CD4-positive, alpha-beta T cell treated with Interleukin-12 subunit alpha and Interleukin-12 subunit beta, for 1 hour (primary cell): ENCODE measurements around the gene CHCHD6.

Experiments
- DNase-seq: peaks from one replicate; pipeline ENCODE4 v3.0.0-alpha.2; 2020

CHCHD6 gene

DNA sequence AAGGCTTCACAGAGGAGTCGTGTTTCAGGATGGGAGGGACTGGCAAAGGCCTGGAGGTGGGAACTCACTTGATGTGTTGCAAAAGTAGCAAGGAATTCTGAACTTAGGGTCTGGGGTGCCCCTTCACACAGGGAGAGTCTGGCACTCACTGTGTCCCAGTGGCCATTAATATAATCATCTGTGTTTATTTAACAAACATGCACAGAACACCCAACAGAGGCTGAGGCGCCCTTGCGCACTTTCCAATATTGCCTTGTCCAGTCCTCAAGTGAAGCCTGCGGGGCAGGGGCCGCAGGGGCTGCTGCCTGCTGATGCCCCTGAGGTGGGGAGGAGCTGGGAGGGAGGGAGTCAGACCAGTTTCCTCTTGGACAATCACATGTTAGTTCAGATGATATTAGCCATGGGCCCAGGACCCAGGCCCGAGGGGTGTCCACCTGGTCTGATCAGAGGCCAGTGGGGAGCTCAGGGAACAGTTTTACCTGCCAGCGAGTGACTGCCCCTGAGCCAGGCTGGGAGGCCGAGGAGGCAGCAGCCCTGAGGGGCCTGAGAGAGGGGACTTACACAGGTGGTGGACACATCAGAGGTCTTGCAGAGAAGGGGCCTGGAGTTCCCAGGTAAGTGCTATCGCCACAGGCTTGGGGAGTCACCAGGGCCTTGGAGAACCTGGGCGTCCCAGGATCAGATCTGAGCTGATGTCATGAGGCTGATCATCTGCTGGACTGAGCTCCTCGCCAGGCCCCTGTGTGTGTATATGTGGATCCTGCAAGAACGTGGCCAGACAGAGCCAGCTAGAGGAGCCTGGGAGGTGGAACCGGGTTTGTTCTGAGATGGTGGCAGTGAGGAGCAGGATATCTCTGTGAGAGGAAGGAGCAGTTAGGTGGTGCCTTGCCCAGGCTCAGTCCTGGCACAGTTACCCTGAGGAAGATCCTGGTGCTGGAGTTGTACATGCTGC is 35.3 kb upstream of the CHCHD6 start:
- no peak for DNase-seq

- DNase-seq: no peak
Measured at GRCh38 chr3:126671521-126671920, 32.5 kb upstream of the CHCHD6 start.

GRCh38 chr3:126672340-126672739 is 31.7 kb upstream of the CHCHD6 start:
- DNase-seq: no peak

DNA sequence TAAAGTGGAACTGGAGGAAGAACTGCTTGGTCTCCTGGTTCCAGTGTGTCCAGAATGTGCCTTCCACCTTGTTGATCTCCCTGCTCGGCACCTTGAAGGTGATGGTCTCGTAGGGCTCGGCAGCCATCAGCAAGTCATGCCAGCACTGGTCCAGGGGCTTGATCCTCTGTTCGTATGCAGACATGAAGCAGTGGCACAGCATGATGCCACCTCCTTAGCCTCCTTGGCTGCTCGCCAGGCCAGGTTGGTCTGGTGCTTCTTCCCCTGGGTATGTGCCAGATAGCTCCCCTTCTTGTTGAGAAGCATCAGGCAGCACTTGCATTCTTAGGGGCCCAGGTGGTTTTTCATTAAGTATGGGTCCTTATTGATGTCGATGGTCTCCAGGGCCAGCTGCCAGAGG is 31.3 kb upstream of the CHCHD6 start:
- no peak for DNase-seq

DNA sequence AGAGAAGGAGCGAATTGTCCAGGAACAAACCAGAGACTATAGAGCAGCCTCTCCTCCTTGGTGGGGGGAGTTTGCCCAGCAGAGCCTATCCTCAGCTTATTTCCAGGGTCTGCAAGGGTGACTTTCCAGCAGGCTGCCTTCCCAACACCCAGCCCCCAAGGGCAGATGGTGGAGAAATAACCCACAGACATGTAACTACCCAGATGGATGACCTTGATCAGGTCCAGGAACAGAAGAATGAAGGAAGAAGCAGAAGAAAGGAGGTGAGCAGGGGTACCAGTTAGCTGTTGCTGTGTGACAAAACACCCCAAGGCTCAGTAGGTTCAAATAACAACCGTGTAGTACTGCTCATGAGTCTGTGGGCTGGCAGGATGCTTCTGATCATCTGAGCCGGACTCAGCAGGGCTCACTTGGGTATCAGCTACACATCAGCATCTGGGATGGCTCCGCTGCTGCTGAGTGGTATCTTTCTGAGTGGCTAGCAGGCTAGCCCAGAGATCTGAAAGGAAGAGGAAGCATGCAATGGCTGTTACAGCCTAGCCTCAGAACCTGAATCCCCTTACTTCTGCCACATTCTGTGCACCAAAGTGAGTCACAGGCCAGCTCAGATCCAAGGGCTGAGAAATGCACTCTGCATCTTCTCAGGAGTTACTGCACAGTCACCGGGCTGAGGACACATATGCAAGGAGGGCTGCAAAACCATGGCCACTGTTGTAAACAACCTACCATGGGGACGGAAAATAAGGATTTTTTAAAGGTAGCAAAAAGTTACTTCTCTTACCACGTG is 26.9 kb upstream of the CHCHD6 start:
- DNase-seq: no peak

DNA sequence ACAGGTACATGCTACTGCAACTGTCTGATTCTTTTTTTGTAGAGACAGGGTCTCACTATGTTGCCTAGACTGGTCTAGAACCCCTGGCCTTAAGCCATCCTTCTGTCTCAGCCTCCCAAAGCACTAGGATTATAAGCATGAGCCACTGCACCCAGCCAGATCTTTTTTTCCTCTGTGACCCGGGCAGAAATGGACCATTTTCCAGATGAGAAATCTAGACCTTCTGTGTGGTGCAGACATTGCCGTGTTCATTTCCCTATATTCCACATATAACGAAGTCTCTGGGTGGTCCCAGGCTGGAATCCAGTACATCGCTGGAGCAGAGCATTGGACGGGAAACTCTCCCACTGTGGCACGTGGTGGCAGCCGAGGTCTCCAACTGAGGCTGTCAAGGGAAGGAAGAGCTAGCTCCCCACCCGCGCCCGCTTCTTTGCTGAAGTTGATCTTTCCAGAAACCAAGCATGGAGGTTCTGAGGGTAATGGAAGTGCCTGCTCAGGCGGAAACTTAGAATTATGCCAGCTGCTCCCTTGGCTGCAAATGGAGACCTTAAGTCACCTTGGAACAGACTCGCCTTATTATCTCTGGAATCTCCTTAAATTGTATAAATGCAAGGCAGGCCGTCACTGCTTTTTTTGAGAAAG is 26.1 kb upstream of the CHCHD6 start:
- DNase-seq: no peak

DNA sequence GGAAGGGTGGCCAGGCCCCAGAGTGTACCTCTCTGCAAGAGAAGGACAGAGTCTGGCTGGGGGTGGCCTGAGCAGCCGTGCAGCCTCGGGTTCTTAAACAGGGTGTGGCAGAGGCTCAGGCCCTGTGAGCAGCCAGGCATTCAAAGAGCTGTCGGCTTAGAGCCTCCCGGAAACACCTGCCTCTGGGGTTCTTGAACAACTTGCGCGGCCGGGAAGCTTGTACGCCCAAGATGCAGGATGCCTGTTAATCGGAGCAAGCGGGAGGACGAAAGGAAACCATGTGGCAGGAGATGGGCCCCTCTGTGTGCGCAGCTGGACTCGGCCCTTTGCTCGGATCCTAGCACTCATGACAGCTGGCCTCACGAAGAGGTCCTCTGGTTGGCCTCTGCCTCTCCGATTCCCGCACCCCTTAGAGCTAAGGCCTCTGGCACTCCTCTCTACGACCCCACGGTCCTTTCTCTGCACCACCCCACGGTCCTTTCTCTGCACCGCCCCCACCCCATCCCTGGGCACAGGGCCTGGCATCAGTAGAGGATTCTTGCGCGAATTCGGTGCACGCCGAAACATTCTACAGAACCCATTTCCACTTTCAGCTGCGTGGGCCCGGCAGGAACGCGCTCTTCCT is 25.2 kb upstream of the CHCHD6 start:
- no peak for DNase-seq

DNA sequence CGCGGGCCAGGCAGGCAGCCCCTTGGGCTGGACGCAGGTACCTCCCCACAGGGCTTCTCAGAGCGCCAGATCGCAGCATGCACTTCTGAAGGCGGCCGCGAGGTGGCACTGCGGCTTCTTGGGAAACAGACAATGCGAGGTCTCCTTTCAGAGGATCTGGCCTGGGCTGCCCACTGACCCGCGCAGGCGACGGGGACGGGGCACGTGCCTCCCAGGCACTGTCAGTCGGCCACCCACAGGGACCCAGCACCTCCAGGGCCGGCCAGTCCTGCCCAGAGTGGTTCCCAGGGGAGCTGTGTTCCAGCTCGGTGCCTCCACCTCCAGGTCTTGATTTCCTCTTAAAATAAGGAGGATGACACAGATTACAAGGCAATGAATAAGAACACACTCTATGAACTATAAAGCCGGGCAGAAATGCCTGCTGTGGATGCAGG is 24.7 kb upstream of the CHCHD6 start:
- DNase-seq: peak; percentile 72

DNA sequence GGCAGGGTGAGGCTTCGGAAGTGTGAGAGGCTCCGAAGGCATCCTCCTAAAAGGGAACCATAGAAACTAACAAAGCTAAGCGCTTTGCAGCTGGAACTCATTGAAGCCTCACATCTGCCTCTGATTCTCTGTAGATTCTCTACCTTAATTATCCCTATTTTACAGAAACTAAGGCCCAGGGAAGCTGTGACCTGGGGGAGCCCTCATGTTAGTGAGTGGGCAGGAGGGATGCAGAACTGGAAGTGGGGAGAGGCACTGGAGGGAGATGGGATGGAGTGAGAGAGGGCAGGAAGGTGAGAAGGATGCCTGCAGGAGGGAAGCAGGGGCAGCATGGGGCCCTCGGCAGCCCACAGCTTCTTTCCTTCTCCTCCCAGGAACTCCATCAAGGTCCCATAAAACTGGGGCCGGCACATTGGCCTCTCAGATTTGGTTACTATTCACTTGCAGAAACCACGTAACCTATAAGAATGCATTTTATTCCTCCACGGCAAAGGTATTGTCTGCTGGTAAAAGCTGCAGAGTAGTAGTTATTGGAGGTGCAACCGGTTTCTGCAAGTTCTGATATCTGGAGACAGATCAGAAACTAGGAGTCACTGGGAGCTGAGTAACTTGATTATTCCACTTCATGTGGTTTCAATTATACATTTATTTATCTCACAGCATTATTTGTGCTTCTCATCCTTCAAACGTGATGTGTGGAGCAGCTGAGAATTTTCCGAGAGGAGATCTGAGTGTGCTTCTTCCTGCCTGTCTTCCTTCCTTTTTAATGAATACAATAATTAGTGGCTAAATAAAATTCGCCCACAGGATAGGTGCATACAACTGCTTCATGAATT is 24.0 kb upstream of the CHCHD6 start:
- no peak for DNase-seq

DNA sequence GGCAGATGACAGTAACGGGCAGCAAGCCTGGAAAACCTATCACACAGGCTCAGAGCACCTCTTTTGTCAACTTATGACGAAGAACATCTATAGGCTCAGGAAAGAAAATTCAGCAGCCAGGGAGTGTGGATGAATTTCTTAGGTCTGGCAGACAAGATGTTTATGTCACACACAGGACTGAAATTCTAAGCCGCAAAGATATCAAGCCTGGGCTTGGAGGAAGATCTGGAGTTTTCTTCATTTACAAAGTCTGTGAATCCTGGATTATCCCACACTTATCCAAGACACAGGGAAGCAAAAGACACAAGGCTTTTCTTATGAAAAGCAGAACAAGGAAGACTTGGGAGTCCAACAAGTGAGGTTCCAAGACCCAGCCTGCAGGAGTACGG is 23.4 kb upstream of the CHCHD6 start:
- DNase-seq: no peak

DNA sequence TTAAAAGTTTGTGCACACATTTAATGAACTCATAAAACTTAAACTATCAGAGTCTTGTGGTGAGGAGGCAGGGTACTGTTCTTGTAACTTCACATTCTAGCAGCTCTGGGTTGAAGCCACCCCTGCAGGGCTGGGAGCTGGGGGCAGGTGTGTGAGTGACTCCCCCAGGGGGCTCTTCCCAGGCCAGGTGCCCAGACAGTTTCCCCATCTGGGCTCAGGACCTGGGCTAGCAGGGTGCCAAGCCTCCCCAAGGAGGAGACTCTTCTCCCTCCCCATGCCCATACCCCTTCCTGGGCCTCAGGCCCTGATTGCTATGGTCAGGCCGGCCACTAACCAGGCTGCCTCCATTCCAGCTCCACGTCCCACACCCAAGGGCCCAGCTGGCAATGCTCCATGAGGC is 22.0 kb upstream of the CHCHD6 start:
- no peak for DNase-seq

DNA sequence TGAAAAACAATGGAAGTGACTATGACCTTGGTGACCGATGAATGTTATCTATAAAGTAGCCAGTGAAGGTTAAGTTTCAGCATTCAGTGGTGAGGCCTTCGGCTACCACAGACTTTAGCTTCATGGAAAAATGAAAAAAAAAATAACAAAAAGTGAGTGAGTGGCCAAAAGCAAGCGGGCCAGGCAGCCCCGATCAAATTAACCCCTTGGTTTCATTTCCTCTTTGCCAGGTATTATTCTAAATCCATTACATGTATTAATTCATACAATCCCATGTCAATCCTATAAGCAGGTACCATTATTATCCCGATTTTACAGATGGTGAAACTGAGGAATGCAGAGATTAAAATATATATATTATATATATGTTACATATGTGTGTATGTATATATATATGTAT is 21.0 kb upstream of the CHCHD6 start:
- no peak for DNase-seq

GRCh38 chr3:126684218-126684751 is 19.8 kb upstream of the CHCHD6 start:
- no peak for DNase-seq

- no peak for DNase-seq
Measured at GRCh38 chr3:126685021-126685420, 19.0 kb upstream of the CHCHD6 start.

GRCh38 chr3:126685493-126685892 is 18.5 kb upstream of the CHCHD6 start:
- no peak for DNase-seq

DNA sequence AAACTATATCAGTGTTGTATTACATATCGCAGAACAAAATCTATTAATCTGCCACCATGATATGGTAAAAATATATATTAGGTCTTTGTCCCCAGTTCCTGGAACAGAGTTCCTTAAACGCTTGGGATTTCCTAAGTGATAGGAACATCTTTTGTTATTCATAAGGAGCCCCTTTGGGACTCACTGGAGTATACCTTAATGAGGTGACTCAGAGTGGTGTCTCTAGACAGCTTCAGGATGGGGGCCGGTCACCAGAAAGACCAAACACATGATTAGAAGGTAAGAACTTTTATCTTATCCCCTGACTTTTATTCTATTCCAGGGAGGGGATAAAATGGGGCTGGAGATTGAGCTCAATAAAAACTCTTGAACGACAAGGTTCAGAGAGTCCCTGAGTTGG is 12.3 kb upstream of the CHCHD6 start:
- DNase-seq: no peak

GRCh38 chr3:126692858-126693257 is 11.2 kb upstream of the CHCHD6 start:
- DNase-seq: no peak

- DNase-seq: no peak
Measured at GRCh38 chr3:126693921-126694320, 10.1 kb upstream of the CHCHD6 start.

DNA sequence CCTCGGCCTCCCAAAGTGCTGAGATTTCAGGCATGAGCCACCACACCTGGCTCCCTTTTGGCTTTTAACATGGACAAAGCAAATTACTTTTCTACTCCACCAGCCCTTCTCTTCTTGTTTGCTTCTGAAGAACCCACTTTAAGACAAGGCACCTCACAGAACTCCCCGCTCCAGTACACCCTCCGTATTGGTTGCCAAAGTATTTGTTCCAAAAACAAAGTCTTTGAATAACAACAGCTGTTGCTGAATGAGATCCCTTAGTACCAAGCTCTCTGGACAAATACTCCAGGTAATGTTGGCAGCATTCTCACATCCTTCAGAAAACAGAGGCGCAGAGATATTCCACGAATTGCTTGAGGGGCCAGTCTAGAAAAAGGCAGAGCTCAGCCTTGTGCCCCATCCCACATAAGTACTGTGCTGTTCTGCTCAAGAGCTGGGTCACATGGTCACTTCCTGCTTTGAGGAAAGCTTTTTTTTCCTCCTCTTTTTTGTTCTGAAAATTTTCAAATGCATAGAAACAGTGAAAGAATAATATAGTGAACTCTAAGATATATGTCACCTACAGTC is 7.3 kb upstream of the CHCHD6 start:
- DNase-seq: no peak

DNA sequence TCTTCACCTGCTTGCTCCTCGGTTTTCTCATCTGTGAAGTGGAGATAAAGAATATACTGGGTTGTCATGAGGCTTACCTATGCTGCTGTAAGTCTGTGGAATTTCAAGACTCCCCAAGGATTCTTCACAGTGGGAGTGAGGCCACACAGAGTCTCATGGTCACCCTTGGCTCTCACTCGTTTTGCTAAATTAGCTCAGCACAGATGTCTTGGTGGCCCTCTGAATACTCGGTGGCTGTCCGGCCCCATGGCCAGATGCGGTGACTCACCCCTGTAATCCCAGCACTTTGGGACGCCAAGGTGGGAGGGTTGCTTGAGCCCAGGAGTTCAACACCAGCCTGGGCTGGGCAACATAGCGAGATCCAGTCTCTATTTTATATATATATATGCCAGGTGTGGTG is 5.0 kb upstream of the CHCHD6 start:
- no peak for DNase-seq

DNA sequence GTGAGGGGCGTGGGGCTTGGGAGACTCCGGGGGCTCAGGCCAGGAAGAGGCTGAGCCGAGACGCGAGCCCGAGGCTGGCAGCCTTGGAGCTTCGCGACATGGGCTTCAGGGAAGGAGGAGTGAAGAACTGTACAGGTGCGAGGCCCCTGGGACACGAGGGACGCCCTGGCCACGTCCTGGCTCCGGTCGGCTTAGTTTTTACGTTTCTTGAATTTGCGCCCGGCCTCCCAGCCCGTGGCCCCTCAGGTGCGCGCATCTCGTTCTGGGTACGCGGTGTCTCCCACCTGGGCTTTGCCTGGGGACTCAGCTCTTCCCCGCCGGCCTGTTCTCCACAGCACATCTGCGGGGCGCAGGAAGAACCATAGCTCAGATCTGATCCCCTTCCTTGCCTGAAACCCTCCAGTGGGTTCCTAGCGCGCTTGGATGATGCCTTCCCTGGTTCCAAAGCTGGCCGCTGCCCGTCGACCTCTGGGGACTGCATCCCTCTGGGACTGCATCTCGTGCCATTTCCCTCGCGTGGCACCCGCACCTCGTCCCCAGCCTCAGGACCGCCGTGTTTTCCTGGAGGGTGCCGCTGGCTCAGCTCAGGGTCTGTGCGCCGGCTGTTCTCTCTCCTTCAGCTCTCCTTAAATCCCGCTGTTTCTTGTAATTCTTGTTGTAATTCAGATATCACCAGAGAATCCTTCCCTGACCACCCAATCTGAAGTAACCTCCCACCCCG is 614 bp downstream of the CHCHD6 start:
- no peak for DNase-seq
